ENCODE results near the gene OGDH. TPM values are rescaled to one million over a fixed set of nuclear protein-coding genes. Genes with fewer than 3 reads are reported as not detected.

The OGDH gene
- polyA plus RNA-seq, 3 donors, result 41.0 to 74.1 (median 49.9) TPM

- no peak overlapping the region for H2AFZ ChIP-seq (ENCODE audit: insufficient read depth, low read depth, low read length, poor library complexity, severe bottlenecking)
- TF ChIP-seq CTCF (IDR thresholded peaks at IDR 0.05), result no peak
- H3K27me3 ChIP-seq (ENCODE audit: control insufficient read depth in 2 of 2, insufficient read depth in 2 of 2, low read length in 2 of 2), result no peaks in the 10 kb centered on the region
- no peak overlapping the region for H3K9ac ChIP-seq (ENCODE audit: insufficient read depth, low read length, poor library complexity, severe bottlenecking)
- Mint-ChIP-seq H3K27me3 (ENCODE audit: low read depth in 3 of 3) (peaks cover 3 to 16% (median 10%) of the 10 kb centered on the region in 3 donors), H3K4me1 (no peaks in the 10 kb centered on the region), H3K27ac (no peak overlapping the region), H3K36me3 (no peaks in the 10 kb centered on the region), H3K9me3 (peaks cover 0 to 1% (median 0%) of the 10 kb centered on the region in 7 donors), H3K4me3 (no peak overlapping the region)
- DNase-seq, result no peak
- no peaks in the 10 kb centered on the region for H4K20me1 ChIP-seq (ENCODE audit: insufficient read depth, low read length)
- no CpG with 5 or more reads among the region's 2 CpGs for WGBS (ENCODE audit: insufficient coverage)
- H3K4me1 ChIP-seq (ENCODE audit: control insufficient read depth in 1 of 2, insufficient read depth in 2 of 2, low read length in 2 of 2), result no peaks in the 10 kb centered on the region
- no peaks in the 10 kb centered on the region for H3K9me3 ChIP-seq (replicated peaks in 1 of 2; ENCODE audit: control insufficient read depth in 1 of 2, insufficient read depth in 1 of 2, low read length in 2 of 2)
- H3K4me3 ChIP-seq (replicated peaks in 1 of 3; ENCODE audit: low read depth in 2 of 3, low read length in 3 of 3), result no peak overlapping the region
- H3K79me2 ChIP-seq (ENCODE audit: insufficient read depth, low read length), result no peaks in the 10 kb centered on the region
- H3K36me3 ChIP-seq (replicated peaks in 1 of 2; ENCODE audit: control insufficient read depth in 1 of 2, insufficient read depth in 2 of 2, low read length in 2 of 2), result no peaks in the 10 kb centered on the region
- no peak overlapping the region for H3K27ac ChIP-seq (ENCODE audit: low read depth in 1 of 2, low read length in 2 of 2)
- no peak overlapping the region for H3K4me2 ChIP-seq (replicated peaks; ENCODE audit: extremely low read depth, low read length, poor library complexity, severe bottlenecking)
- intact Hi-C loops (cut with micrococcal nuclease), result no loop called here
Measured at GRCh38 chr7:44557485-44557884, 48.9 kb upstream of the OGDH start.

GRCh38 chr7:44559485-44559884, 46.9 kb upstream of the OGDH start:
- WGBS (ENCODE audit: insufficient coverage), result 100% methylated on average over 3 of the region's 4 CpGs
- Histone ChIP-seq H3K79me2 (ENCODE audit: insufficient read depth, low read length) (no peaks in the 10 kb centered on the region), H3K27me3 (ENCODE audit: control insufficient read depth in 2 of 2, insufficient read depth in 2 of 2, low read length in 2 of 2) (no peaks in the 10 kb centered on the region), H4K20me1 (ENCODE audit: insufficient read depth, low read length) (peaks cover 2% of the 10 kb centered on the region), H3K4me2 (replicated peaks; ENCODE audit: extremely low read depth, low read length, poor library complexity, severe bottlenecking) (no peak overlapping the region), H3K4me1 (ENCODE audit: control insufficient read depth in 1 of 2, insufficient read depth in 2 of 2, low read length in 2 of 2) (no peaks in the 10 kb centered on the region), H3K36me3 (replicated peaks in 1 of 2; ENCODE audit: control insufficient read depth in 1 of 2, insufficient read depth in 2 of 2, low read length in 2 of 2) (peaks cover 6 to 13% of the 10 kb centered on the region in 2 donors), H3K4me3 (replicated peaks in 1 of 3; ENCODE audit: low read depth in 2 of 3, low read length in 3 of 3) (no peak overlapping the region), H3K9me3 (replicated peaks in 1 of 2; ENCODE audit: control insufficient read depth in 1 of 2, insufficient read depth in 1 of 2, low read length in 2 of 2) (no peaks in the 10 kb centered on the region), H3K27ac (ENCODE audit: low read depth in 1 of 2, low read length in 2 of 2) (no peak overlapping the region), H3K9ac (ENCODE audit: insufficient read depth, low read length, poor library complexity, severe bottlenecking) (no peak overlapping the region), H2AFZ (ENCODE audit: insufficient read depth, low read depth, low read length, poor library complexity, severe bottlenecking) (no peak overlapping the region)
- no peak for TF ChIP-seq CTCF (IDR thresholded peaks at IDR 0.05)
- intact Hi-C loops (cut with micrococcal nuclease), result no loop called here
- no peak overlapping the region for H3K4me3 Mint-ChIP-seq
- no peak for DNase-seq
- no peak overlapping the region for H3K27ac Mint-ChIP-seq
- H3K4me1 Mint-ChIP-seq, result no peaks in the 10 kb centered on the region
- peaks cover 1 to 10% (median 6%) of the 10 kb centered on the region in 3 donors for H3K27me3 Mint-ChIP-seq (ENCODE audit: low read depth in 3 of 3)
- peaks cover 6 to 13% of the 10 kb centered on the region in 2 donors for H3K36me3 Mint-ChIP-seq
- H3K9me3 Mint-ChIP-seq, result no peaks in the 10 kb centered on the region

Measured in CD14-positive monocyte (primary cell).